Epithelial cell of proximal tubule (primary cell): ENCODE results near the gene INO80C. TPM values are rescaled to one million over a fixed set of nuclear protein-coding genes. Genes with fewer than 3 reads are reported as not detected.

Source experiments
- DNase-seq: peaks from one replicate; pipeline ENCODE4 v3.0.0-alpha.2; 2011; ENCODE audit warnings: low read depth
- H3K4me3 ChIP-seq: 2 replicates; pipeline ENCODE4 v1.5.1; 2011; ENCODE audit warnings: low read depth, mild to moderate bottlenecking, low read length
- total RNA-seq: library from RNA; depleted of rRNA; stranded (reverse); fragments of >200 nt; gene quantifications from 2 replicates; pipeline ENCODE4 v1.2.3, GENCODE V29; 2015
- TF ChIP-seq, protein P1 (sequence below): conservative IDR thresholded peaks from 2 replicates; pipeline ENCODE4 v1.5.1; 2012; ENCODE audit warnings: low read depth, mild to moderate bottlenecking, low read length

Gene INO80C
- total RNA-seq, 1 donor from 2014 or later: 8.3 TPM

DNA sequence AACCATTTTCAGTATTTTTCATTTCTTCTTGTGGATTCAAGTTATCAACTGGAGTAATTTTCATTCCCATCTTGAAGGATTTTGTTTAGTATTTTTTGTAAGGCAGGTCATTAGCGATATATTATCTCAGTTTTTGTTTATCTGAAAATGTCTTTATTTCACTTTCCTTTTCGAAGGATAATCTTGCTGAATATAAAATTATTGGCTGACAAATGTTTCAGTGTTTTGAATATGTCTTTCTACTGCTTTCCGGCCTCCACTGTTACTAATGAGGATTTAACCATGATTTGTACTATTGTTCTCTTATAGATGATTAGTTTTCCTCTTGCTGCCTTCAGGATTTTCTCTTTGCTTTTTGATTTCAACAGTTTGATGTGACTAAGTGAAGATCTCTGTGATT lies 62.4 kb downstream of the INO80C start:
- TF ChIP-seq, protein P1, sequence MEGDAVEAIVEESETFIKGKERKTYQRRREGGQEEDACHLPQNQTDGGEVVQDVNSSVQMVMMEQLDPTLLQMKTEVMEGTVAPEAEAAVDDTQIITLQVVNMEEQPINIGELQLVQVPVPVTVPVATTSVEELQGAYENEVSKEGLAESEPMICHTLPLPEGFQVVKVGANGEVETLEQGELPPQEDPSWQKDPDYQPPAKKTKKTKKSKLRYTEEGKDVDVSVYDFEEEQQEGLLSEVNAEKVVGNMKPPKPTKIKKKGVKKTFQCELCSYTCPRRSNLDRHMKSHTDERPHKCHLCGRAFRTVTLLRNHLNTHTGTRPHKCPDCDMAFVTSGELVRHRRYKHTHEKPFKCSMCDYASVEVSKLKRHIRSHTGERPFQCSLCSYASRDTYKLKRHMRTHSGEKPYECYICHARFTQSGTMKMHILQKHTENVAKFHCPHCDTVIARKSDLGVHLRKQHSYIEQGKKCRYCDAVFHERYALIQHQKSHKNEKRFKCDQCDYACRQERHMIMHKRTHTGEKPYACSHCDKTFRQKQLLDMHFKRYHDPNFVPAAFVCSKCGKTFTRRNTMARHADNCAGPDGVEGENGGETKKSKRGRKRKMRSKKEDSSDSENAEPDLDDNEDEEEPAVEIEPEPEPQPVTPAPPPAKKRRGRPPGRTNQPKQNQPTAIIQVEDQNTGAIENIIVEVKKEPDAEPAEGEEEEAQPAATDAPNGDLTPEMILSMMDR: no peak
- DNase-seq: no peak
- no peak overlapping the region for H3K4me3 ChIP-seq

GRCh38 chr18:35432565-35433001 lies 65.2 kb downstream of the INO80C start:
- no peak for DNase-seq
- TF ChIP-seq, protein P1: no peak
- no peak overlapping the region for H3K4me3 ChIP-seq

GRCh38 chr18:35431374-35431741 lies 66.4 kb downstream of the INO80C start:
- no peak overlapping the region for H3K4me3 ChIP-seq
- no peak for DNase-seq
- TF ChIP-seq, protein P1: no peak

- no peak overlapping the region for H3K4me3 ChIP-seq
- TF ChIP-seq, protein P1: no peak
- no peak for DNase-seq
These were observed 66.9 kb downstream of the INO80C start for GRCh38 chr18:35430721-35431373.

DNA sequence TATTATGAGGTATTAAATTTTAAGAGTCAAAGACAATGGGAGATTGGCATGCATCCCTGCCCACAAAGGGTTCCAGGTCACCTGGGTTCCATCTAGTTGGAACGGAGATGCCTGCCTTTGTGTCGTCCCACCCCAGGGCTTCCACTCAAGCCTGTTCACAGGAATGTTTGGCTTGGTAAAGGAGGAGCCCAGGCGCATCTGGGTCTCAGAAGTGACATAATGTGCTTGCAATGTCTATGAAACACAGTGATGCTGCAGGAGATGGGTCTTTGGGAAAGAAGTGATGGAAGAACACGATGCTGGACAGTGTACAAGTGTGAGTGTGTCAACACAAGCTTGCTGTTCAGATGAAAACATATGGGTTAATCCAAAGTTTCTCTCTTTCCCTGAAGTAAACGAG lies 71.0 kb downstream of the INO80C start:
- no peak for DNase-seq
- H3K4me3 ChIP-seq: no peak overlapping the region
- TF ChIP-seq, protein P1: no peak

GRCh38 chr18:35424356-35424755 lies 73.4 kb downstream of the INO80C start:
- TF ChIP-seq, protein P1: no peak
- no peak overlapping the region for H3K4me3 ChIP-seq

DNA sequence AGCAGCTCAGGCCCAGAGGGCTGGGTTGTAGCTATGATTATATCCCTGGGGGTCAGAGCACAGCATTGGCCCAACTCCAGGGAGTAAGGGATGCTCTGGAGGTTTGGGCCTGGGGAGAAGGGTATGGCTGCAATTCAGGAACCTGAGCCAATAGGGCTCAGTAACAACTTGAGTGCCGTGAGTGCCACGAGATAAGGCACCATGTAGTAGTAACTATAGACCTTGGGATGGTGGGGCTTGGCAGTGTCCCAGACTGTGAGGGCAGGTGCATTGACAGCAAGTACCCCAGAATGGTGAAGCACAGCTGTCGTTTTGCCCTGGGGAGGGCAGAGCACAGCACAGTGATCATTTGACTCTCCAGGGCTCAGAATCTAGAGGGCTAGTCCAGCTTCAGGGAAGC lies 75.5 kb downstream of the INO80C start:
- H3K4me3 ChIP-seq: no peak overlapping the region
- DNase-seq: no peak
- TF ChIP-seq, protein P1: no peak

More at GRCh38 chr18:35424356-35424755, 73.4 kb downstream of the INO80C start:
- no peak for DNase-seq
